ENCODE measurements around the gene BANF2. TPM values are rescaled to one million over a fixed set of nuclear protein-coding genes. Genes with fewer than 3 reads are reported as not detected.

BANF2 gene
- polyA plus RNA-seq, 1 experiment = not detected

- DNase-seq (ENCODE audit: low read depth) = no peak
- Histone ChIP-seq H3K4me3 (ENCODE audit: low read depth, low read length) (no peak overlapping the region), H3K36me3 (ENCODE audit: control insufficient read depth, insufficient read depth, low read length) (no peaks in the 10 kb centered on the region), H3K27me3 (ENCODE audit: control insufficient read depth, insufficient read depth, low read length) (peaks cover 5% of the 10 kb centered on the region; the same call in 1 of the 2 replicates)
- ChIA-PET CTCF (no interaction called here), POLR2A (no interaction called here)
- TF ChIP-seq, protein P1, sequence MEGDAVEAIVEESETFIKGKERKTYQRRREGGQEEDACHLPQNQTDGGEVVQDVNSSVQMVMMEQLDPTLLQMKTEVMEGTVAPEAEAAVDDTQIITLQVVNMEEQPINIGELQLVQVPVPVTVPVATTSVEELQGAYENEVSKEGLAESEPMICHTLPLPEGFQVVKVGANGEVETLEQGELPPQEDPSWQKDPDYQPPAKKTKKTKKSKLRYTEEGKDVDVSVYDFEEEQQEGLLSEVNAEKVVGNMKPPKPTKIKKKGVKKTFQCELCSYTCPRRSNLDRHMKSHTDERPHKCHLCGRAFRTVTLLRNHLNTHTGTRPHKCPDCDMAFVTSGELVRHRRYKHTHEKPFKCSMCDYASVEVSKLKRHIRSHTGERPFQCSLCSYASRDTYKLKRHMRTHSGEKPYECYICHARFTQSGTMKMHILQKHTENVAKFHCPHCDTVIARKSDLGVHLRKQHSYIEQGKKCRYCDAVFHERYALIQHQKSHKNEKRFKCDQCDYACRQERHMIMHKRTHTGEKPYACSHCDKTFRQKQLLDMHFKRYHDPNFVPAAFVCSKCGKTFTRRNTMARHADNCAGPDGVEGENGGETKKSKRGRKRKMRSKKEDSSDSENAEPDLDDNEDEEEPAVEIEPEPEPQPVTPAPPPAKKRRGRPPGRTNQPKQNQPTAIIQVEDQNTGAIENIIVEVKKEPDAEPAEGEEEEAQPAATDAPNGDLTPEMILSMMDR (IDR thresholded peaks at IDR 0.05; ENCODE audit: insufficient read depth, low read depth, low read length) = no peak
These were observed 21.0 kb downstream of the BANF2 start for GRCh38 chr20:17720755-17721154.

- Histone ChIP-seq H3K36me3 (ENCODE audit: control insufficient read depth, insufficient read depth, low read length) (no peaks in the 10 kb centered on the region), H3K27me3 (ENCODE audit: control insufficient read depth, insufficient read depth, low read length) (peaks cover 5% of the 10 kb centered on the region; the same call in 1 of the 2 replicates), H3K4me3 (ENCODE audit: low read depth, low read length) (no peak overlapping the region)
- CTCF ChIA-PET = interaction anchor here (1.4 to 1.5 kb wide), 2 partner anchors 39 to 164 kb away, joined by 3 to 4 read pairs; partner anchors contain the start of gene RRBP1
- TF ChIP-seq, protein P1 (IDR thresholded peaks at IDR 0.05; ENCODE audit: insufficient read depth, low read depth, low read length) = peak; percentile 15
- DNase-seq (ENCODE audit: low read depth) = no peak
- POLR2A ChIA-PET = no interaction called here
These were observed 22.2 kb downstream of the BANF2 start for GRCh38 chr20:17721802-17722486.

GRCh38 chr20:17722493-17723300 is 22.9 kb downstream of the BANF2 start:
- CTCF ChIA-PET = interaction anchor here (1.4 to 1.7 kb wide), 3 partner anchors 8 to 163 kb away, joined by 3 to 4 read pairs (median 3); partner anchors contain the start of gene RRBP1
- no peaks in the 10 kb centered on the region for H3K36me3 ChIP-seq (ENCODE audit: control insufficient read depth, insufficient read depth, low read length)
- POLR2A ChIA-PET = no interaction called here
- TF ChIP-seq, protein P1 (IDR thresholded peaks at IDR 0.05; ENCODE audit: insufficient read depth, low read depth, low read length) = no peak
- H3K27me3 ChIP-seq (ENCODE audit: control insufficient read depth, insufficient read depth, low read length) = peaks cover 5% of the 10 kb centered on the region; the same call in 1 of the 2 replicates
- DNase-seq (ENCODE audit: low read depth) = no peak
- no peak overlapping the region for H3K4me3 ChIP-seq (ENCODE audit: low read depth, low read length)

DNA sequence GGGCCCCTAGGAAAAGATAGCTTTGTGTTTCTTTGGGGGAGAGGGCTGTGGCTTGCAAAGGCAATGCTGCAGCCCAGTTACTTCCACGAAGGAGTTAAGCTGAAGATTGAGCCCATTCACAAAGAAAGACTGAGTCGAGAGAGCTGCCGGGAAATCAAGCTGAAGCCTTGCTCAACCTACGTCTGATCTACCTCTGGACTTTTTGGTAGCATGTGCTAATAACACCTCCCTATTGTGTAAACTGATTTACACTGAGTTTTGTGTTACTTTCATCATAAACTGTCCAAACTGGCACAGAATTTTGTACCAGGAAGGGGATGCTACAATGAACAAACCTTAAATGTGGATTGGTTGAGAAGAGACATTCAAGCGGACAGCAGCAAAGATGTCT is 23.5 kb downstream of the BANF2 start:
- TF ChIP-seq, protein P1 (IDR thresholded peaks at IDR 0.05; ENCODE audit: insufficient read depth, low read depth, low read length) = no peak
- Histone ChIP-seq H3K36me3 (ENCODE audit: control insufficient read depth, insufficient read depth, low read length) (no peaks in the 10 kb centered on the region), H3K4me3 (ENCODE audit: low read depth, low read length) (no peak overlapping the region), H3K27me3 (ENCODE audit: control insufficient read depth, insufficient read depth, low read length) (peaks cover 5% of the 10 kb centered on the region; the same call in 1 of the 2 replicates)
- ChIA-PET CTCF (interaction anchor here (1.7 kb wide), 1 partner anchor 8 kb away, joined by 3 read pairs; no protein-coding TSS in a partner anchor), POLR2A (no interaction called here)
- DNase-seq (ENCODE audit: low read depth) = no peak

Measured in BJ (cell line).